GM21576 (cell line): ENCODE results near the gene RSPH4A.
A peak's percentile ranks its signal among the peaks of the same experiment; 100 is the strongest.
"Not testable (repeated sequence)": the region's sequence is repeated elsewhere in the genome, so short reads cannot be mapped to it uniquely, and the experiment has no call there.

ENCODE experiments used
- ATAC-seq: cut with Tn5 transposase; IDR thresholded peaks from one replicate; pipeline ENCODE4 v1.9.1; 2021; ENCODE audit warnings: mild to moderate bottlenecking, moderate library complexity; ENCODE audit not compliant: unreplicated experiment

Gene RSPH4A

GRCh38 chr6:116615937-116616736 lies at the start of gene RSPH4A:
RSPH4A (plus strand) TSS chr6:116616479; CDS start chr6:116616624, 145 bp downstream.
- peak; percentile 99 for ATAC-seq

DNA sequence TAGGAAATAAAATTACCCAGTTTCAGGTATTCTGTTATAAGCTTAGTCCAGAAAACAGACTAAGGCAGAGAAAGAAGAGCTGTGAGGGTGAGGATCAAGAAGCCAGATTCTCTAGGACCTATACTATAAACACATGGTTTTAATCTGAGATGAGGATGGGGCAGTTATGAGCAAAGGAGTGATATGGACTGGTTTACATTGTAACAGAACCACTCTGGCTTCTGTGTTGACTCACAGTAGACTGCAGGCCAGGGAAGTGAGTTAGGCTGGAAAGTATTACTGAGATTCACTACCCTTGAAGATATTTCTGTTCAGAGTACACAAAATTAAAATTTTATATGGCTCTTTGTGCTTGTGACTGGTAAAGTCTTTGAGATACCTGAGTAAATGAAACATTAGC lies 48.2 kb upstream of the RSPH4A start:
- ATAC-seq, result no peak

- ATAC-seq, result no peak
Measured at GRCh38 chr6:116568821-116569755, 47.2 kb upstream of the RSPH4A start.

DNA sequence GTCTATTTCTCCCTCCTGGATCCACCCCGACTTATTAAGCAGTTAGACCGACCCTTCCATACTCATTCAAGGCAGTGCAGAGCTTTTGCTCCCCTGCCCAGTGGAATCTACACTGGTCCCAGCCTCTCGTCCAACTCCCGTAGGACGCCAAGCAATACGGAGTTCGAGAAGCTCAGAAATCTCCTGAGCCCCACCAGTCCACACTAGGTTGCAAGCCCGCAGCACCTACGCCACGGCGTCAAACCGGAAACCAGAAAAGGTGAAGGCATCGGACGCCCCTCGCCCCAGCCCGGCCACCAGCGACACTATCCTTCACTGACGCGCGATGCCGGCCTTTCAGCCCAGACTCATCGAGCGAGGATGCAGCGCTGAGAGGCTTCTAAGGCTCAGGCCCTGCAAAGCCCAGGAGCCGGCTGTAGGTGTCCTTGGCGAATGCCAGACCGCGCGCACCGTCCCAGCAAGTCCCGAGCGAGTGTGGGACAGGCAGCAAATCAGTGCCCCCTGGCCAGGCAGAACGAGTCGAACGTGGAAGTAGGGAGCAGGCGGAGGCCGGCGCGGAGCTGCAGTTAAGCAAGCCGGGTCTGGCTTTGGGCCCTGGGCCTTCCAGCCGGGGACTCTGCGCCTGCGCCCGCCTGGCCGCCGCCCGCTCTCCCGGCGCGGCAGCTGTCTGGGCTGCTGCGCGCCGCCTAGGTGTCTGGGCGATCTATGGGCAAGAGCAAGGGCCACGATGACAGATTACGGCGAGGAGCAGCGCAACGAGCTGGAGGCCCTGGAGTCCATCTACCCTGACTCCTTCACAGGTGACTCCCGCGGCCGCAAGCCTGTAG lies 45.2 kb upstream of the RSPH4A start, which contains the start of gene RWDD1:
Gene RWDD1, plus strand, starts transcription at position 649 of the 827 bp plus-strand sequence. Its CDS starts 79 bp downstream, at position 728.
- ATAC-seq, result peak; percentile 96

GRCh38 chr6:116571683-116572000 lies 44.6 kb upstream of the RSPH4A start:
- ATAC-seq, result no peak

DNA sequence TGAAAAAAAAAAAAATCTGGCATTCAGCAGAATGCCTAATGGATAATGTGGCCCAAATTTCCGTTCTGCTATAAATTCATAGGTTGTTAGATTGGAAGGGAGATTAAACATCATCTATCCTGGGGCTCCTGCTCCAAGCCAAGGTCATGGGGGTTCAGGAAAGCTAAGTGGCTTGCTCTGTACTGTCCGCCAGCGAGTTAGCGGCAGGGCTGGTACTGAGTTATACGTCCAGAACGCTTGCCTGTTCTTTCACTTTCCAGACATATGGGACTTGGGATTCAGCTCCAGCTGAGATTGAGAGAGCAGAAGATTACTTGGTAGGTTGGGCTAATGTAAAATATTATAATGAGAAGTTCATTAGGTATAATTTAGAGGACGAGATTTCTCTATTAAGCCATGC lies 44.1 kb upstream of the RSPH4A start:
- no peak for ATAC-seq

DNA sequence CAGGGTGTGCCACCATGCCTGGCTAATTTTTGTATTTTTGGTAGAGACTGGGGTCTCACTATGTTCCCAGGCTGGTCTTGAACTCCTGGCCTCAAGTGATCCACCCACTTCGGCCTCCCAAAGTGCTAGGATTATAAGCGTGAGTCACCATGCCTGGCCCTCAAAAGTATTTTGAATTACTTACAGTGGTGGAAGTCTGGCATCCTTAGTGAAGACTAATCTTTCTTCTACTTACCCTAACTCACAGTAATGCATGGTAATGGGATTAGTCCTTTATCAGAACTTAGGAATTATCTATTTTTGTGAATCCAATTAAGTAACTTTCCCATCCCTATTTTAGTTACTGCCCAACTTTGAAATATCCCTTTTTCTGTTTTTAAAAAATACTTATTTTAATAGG lies 41.1 kb upstream of the RSPH4A start:
- no peak for ATAC-seq

DNA sequence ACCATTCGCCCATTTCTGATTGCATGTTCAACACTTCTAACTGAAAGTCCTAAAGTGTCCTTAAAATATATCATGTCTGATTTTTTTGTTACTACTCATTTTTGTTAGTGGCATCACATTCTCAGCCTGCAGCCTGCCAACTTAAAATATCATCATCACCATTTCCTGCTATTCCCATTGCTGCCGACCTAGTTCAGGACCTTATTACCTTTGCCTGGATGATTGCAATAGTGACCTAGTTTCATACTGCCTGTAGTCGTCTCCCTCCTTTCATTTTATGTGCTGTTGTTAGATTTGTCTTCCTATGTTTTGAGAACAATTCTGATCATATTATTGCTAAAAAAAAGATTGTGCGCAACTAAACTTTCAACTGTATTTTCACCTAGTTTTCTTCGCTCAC lies 38.8 kb upstream of the RSPH4A start:
- no peak for ATAC-seq

DNA sequence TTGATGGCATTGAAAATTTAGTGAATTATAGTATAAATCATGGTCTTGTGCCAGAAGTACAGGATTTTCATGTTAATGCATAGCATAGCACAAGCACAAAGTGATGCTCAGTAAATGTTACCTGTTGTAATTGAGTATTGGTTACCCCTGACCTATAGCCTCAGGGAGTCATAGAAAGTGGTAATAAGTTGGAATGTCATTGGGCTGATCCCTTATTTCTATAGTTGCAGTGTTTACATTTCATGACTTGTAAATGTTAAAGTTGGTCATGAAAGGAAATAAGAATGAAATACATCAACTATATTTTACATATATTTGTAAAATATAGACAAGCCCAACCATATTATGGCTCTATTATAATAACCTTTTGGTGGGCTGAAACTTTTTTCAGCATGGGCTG lies 37.9 kb upstream of the RSPH4A start:
- no peak for ATAC-seq

- no peak for ATAC-seq
Measured at GRCh38 chr6:116579143-116579542, 37.1 kb upstream of the RSPH4A start.

- ATAC-seq, result no peak
Measured at GRCh38 chr6:116580198-116580597, 36.1 kb upstream of the RSPH4A start.

- no peak for ATAC-seq
Measured at GRCh38 chr6:116586276-116586675, 30.0 kb upstream of the RSPH4A start.

DNA sequence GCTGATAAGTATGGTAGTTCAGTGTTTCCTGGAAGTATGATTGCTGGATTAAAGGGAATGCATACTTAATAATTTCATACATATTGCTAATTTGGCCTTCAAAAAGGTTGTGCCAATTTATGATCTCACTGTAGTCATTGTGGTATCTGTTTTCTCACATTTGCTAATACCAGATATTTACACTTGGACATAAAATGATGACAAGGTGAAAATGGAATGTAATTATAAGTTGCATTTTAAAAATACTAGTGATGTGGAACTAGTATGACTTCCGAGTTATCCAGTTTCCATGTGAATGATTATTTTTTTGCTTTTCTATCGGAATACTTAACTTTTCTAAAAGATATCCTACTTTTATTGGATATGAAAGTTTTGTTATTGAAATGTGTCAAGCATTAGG lies 29.5 kb upstream of the RSPH4A start:
- ATAC-seq, result no peak

DNA sequence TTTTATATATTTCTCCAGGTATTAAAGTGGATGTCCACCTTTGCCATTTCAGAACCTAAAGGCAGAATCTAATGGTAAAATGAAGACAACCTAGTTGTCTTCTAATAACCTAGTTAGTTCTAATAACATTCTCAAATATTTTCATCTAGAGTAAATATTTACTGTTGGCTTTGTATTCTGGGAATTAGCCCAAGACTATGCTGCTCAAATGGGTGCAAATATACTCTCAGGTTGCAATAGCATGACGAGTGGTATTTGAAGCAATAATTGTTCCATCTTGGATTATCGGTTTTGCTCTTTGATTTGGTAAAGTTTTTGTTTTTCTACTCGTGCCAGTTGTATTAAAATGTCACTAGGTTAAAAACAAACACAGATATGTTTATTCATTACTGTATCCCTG lies 21.0 kb upstream of the RSPH4A start:
- no peak for ATAC-seq

DNA sequence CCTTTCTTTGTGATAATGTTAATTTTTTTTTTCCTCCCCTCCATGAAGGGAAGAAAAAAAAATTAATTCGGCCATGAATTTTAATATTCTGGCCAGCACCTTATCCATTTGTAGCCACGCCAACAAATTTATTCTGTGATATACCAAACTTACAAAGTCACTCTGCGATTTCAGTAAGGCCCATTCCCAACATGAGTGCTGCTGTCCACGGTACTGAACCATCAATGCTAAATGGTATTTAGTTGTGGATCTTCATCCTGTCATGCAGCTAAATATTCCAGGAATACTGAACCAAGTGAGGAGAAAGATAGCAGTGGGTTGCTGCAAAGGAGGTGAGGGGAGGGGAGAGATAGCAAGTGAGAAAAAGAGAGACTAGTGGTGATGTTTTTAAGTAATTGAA lies 19.5 kb upstream of the RSPH4A start:
- no peak for ATAC-seq

- not testable (repeated sequence) for ATAC-seq
Measured at GRCh38 chr6:116603916-116604315, 12.4 kb upstream of the RSPH4A start.

DNA sequence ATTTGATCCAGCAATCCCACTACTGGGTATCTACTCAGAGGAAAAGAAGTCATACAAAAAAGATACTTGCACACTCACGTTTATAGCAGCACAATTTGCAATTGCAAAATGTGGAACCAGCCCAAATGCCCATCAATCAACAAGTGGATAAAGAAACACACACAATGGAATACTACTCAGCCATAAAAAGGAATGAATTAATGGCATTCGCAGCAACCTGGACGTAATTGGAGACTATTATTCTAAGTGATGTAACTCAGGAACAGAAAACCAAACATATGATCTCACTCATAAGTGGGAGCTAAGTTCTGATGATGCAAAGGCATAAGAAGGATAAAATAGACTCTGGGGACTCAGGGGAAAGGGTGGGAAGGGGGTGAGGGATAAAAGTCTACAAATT lies 11.4 kb upstream of the RSPH4A start:
- ATAC-seq, result not testable (repeated sequence)

DNA sequence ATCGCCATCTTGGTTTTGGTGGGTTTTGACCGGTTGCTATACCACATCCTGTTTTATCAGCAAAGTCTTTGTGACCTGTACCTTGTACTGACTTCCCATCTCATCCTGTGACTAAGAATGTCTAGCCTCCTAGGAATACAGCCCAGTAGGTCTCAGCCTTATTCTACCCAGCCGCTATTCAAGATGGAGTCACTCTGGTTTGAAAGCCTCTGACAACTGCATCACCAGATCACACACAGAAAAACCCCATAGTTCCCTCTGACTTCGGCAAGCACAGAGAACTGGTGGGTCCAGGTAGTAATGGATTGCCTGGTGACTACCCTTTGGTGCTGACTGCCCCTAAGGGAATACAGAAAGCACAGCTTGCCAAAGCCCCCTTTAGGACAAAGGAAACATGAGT lies 10.3 kb upstream of the RSPH4A start:
- no peak for ATAC-seq

DNA sequence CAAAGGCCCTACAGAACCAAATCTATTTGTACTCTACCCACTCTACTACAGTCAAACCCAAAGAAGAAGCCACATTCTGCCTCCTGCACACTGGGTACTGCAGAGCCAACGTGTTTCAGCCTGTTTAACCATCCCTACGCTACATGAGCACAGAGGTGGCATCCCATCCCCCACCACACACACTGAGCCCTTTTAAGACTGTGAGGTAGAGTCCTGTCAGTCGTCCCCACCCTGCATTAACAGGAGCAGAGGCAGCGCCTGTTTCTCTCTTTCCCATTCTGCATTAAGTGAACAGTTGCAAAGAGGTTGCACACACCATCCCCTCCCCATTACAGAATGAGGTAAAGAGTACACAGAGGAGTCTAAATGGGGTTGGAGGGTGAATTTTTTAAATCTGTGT lies 5.2 kb upstream of the RSPH4A start:
- no peak for ATAC-seq

- peak; percentile 31 for ATAC-seq
Measured at GRCh38 chr6:116616737-116617053, 416 bp downstream of the RSPH4A start.
